LoVo (cell line): ENCODE measurements around the gene CBL.

Experiments
- DNase-seq: peaks from one replicate; pipeline ENCODE4 v3.0.0-alpha.2; 2016; ENCODE audit warnings: low spot score

The CBL gene

GRCh38 chr11:119347242-119347641 is 141.1 kb downstream of the CBL start:
- DNase-seq: no peak

- no peak for DNase-seq
These were observed 141.9 kb downstream of the CBL start for GRCh38 chr11:119347940-119348605.

- DNase-seq: no peak
These were observed 144.2 kb downstream of the CBL start for GRCh38 chr11:119350302-119350701.

GRCh38 chr11:119351232-119351631 is 145.1 kb downstream of the CBL start:
- DNase-seq: no peak

- no peak for DNase-seq
These were observed 146.7 kb downstream of the CBL start for GRCh38 chr11:119352857-119353260.

- no peak for DNase-seq
These were observed 149.1 kb downstream of the CBL start for GRCh38 chr11:119355091-119355843.

- peak; percentile 81 for DNase-seq
These were observed 150.4 kb downstream of the CBL start for GRCh38 chr11:119356349-119357031.

- DNase-seq: no peak
These were observed 150.9 kb downstream of the CBL start for GRCh38 chr11:119357074-119357473.
